HG02884 (cell line): ENCODE results near the gene UBE2G2.

ENCODE experiments used
- ATAC-seq: cut with Tn5 transposase; IDR thresholded peaks from one replicate; pipeline ENCODE4 v1.9.1; 2021; ENCODE audit warnings: mild to moderate bottlenecking, moderate library complexity; ENCODE audit not compliant: unreplicated experiment

The UBE2G2 gene

GRCh38 chr21:44753357-44753756, 48.3 kb downstream of the UBE2G2 start:
- ATAC-seq = no peak

- ATAC-seq = no peak
Measured at GRCh38 chr21:44752671-44753235, 48.9 kb downstream of the UBE2G2 start.

- no peak for ATAC-seq
Measured at GRCh38 chr21:44751799-44752636, 49.6 kb downstream of the UBE2G2 start.

GRCh38 chr21:44751186-44751798, 50.3 kb downstream of the UBE2G2 start:
- no peak for ATAC-seq

- ATAC-seq = no peak
Measured at GRCh38 chr21:44750675-44751025, 51.0 kb downstream of the UBE2G2 start.

- no peak for ATAC-seq
Measured at GRCh38 chr21:44749759-44750674, 51.6 kb downstream of the UBE2G2 start.

GRCh38 chr21:44749116-44749758, 52.4 kb downstream of the UBE2G2 start:
- no peak for ATAC-seq

- no peak for ATAC-seq
Measured at GRCh38 chr21:44748621-44749020, 53.0 kb downstream of the UBE2G2 start.

GRCh38 chr21:44742418-44743153, 59.0 kb downstream of the UBE2G2 start:
- ATAC-seq = no peak

GRCh38 chr21:44741921-44742320, 59.7 kb downstream of the UBE2G2 start:
- ATAC-seq = no peak

- ATAC-seq = no peak
Measured at GRCh38 chr21:44740742-44741141, 60.9 kb downstream of the UBE2G2 start.

GRCh38 chr21:44739316-44739715, 62.3 kb downstream of the UBE2G2 start:
- no peak for ATAC-seq

GRCh38 chr21:44738621-44739020, 63.0 kb downstream of the UBE2G2 start:
- no peak for ATAC-seq

GRCh38 chr21:44737706-44738354, 63.8 kb downstream of the UBE2G2 start:
- no peak for ATAC-seq

GRCh38 chr21:44736291-44737004, 65.2 kb downstream of the UBE2G2 start:
- no peak for ATAC-seq

- ATAC-seq = no peak
Measured at GRCh38 chr21:44735821-44736220, 65.8 kb downstream of the UBE2G2 start.

GRCh38 chr21:44734841-44735240, 66.8 kb downstream of the UBE2G2 start:
- ATAC-seq = no peak

- no peak for ATAC-seq
Measured at GRCh38 chr21:44734026-44734745, 67.4 kb downstream of the UBE2G2 start.
